Breast epithelium (tissue), 3 donors: ENCODE results near the gene PRR18.

Source experiments
- CTCF ChIP-seq, 3 donors: fragments of 450-650 bp; IDR thresholded peaks; one replicate each; pipeline ENCODE4 v1.5.1; 2016 to 2017; ENCODE audit warnings: antibody characterized with exemption in 3 of 3, mild to moderate bottlenecking in 3 of 3, moderate library complexity in 3 of 3
- POLR2A ChIP-seq: fragments of 450-650 bp; IDR thresholded peaks from one replicate; pipeline ENCODE4 v1.6.1; 2016; ENCODE audit warnings: antibody characterized with exemption, mild to moderate bottlenecking, moderate library complexity

GRCh38 chr6:166289207-166290060 is 18.8 kb downstream of the PRR18 start:
- no peak for TF ChIP-seq CTCF (IDR thresholded peaks at IDR 0.05)
- TF ChIP-seq POLR2A, result no peak
